ENCODE data around the gene LARP4B.
A peak's percentile ranks its signal among the peaks of the same experiment; 100 is the strongest.

The LARP4B gene

GRCh38 chr10:931326-932318 lies at the start of gene LARP4B:
LARP4B (minus strand) TSS chr10:931705; CDS start chr10:885721, 45,984 bp downstream.
- DNase-seq (ENCODE audit: low read depth, low spot score) = peak; percentile 87

GRCh38 chr10:980468-981093 lies 49.1 kb upstream of the LARP4B start:
- DNase-seq (ENCODE audit: low read depth, low spot score) = no peak

DNA sequence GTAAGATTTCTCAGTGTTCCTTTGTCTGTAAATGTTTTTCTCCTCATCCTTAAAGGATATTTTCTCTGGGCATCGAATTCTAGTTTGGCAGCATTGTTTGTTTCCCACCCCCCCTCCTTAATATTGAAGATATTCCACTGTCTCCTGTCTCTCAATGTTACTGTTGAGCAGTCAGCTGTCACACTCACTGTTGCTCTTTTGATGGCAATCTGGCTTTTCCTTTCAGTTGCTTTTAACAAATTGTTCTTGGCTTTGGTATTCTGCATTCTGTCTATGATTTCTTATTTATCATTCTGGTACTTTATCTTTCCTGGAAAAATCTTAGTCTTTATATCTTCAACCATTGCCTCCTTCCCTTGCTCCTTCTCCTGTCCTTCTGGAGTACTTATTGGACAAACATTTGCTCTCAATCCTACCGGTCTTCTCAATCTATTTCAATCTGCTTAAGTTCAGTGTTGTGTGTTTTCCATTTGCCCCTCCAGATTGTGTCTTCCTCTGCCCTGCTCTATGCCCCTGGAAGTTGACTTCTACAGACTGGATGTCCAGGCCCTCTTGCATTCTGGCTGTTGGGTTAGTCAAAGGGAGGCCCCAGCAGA lies 47.4 kb upstream of the LARP4B start:
- DNase-seq (ENCODE audit: low read depth, low spot score) = no peak

GRCh38 chr10:976316-976715 lies 44.8 kb upstream of the LARP4B start:
- DNase-seq (ENCODE audit: low read depth, low spot score) = no peak

GRCh38 chr10:974785-975074 lies 43.2 kb upstream of the LARP4B start:
- no peak for DNase-seq (ENCODE audit: low read depth, low spot score)

- DNase-seq (ENCODE audit: low read depth, low spot score) = no peak
Measured at GRCh38 chr10:974038-974784, 42.7 kb upstream of the LARP4B start.

DNA sequence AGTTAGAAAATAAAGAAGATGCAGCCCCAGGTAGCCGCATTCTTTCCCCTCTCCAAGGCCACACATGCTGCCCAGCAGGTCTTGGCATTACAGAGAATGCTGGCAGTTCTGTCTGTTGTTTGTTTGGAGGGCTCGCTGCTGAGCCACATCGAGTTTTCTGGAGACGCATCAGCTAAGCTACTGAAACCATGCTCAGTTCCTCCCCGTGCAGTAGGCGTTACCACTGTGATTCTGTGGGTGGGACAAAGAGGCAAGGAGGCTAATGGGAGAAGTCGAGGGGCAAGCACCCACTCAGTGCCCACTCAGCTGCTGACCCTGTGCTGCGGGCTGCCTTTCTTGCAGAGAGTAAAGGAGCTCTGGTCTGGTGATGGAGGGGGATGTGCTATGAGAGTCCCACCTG lies 41.3 kb upstream of the LARP4B start:
- DNase-seq (ENCODE audit: low read depth, low spot score) = no peak

DNA sequence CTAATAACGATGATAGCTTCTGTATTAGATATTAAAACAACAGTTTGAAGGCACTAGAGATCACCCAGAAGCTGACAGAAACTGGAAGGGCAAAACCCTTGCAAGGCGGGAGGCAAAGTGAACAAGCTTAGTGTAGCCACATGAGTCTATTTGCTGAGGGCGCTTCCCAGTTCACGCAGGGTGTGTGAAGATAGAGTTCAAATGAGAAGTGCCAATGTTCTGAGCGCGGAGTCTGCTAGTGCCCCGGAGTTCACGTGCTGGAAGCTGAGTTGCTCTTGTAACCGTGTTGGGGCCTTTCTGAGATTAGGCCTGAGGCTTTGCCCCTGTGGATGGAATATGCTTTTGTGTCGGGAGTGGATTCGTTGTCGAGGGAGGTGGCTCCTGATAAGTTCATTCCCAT lies 40.1 kb upstream of the LARP4B start:
- DNase-seq (ENCODE audit: low read depth, low spot score) = no peak

DNA sequence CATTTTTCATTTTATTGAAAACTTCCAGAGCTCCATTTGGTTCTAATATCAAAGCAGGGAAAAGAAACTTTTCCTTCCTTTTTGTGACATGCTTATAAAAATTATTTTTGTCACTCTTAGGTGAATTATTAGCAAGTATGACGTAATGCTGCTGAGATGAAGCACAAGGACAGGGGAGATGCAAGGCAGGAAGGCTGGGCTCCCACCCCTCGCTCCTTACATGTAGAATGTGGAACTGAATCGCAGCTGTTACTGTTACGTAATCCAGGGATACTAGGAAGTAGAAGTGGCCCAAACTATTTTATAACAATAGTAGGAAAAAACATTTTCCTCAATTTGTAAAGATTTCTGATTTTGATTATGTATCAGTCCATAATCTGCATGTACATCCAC lies 39.6 kb upstream of the LARP4B start:
- no peak for DNase-seq (ENCODE audit: low read depth, low spot score)

DNA sequence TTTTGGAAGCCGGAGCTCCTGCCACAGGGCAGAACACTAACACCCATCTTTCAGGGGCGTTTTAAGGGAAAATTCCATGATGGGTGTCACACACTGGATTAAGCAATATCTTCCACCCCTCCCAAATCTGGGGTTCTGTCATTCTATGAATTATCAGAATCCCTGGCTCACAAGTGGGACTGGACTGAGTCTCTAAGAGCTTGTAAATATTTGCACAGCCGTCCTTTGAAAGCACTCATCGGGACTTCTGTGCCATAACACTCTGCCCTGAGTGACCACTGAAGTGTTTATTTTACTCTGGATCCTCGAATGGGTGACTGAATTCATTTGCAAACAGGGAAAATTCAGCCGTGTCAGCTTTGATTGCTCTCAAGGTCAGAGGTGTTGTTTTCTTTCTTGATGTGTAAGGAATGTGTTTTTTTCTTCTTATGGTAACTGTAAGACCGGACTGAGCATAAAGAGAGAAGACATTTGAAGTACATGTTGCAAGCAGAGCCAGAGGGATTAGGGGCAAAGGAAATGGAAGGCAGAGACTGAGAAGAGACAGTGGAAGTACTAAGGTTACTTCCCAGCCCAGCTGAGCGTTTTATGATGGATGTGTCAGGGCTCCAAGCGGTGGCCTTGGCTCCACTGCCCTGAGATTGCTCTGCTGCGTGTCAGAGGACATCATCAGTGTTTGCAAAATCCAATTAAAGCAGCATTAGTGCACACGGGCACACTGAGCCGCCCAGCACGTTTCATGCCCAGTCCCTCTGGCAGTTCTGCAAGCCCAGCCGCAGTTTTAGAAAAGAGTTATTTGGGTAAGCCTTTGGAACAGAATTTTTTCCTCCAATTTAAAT lies 39.0 kb upstream of the LARP4B start:
- no peak for DNase-seq (ENCODE audit: low read depth, low spot score)

DNA sequence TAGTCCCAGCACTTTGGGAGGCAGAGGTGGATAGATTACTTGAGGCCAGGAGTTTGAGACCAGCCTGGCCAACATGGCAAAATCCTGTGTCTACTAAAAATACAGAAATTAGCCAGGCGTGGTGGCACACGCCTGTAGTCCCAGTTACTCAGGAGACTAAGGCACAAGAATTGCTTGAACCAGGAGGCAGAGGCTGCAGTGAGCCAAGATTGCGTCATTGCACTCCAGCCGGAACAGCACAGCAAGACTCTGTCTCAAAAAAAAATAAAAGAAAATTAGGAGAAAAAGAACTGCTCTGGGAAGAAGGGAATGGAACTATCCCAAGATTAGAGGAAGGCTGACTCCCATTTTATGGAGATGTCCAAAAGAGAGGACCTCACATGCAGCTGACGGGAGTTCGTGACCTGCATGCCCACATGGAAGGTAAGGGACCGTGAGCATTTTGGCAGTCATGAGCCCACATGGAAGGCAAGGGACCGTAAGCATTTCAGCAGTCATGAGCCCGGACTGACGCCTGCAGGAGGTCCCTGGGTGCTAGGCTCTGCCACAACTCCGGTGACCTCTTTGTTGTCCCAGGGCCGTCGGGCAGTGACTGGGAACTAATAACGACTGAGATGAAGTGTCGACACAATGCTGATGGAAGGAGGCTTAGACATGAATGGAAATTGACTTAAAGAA lies 38.1 kb upstream of the LARP4B start:
- no peak for DNase-seq (ENCODE audit: low read depth, low spot score)

DNA sequence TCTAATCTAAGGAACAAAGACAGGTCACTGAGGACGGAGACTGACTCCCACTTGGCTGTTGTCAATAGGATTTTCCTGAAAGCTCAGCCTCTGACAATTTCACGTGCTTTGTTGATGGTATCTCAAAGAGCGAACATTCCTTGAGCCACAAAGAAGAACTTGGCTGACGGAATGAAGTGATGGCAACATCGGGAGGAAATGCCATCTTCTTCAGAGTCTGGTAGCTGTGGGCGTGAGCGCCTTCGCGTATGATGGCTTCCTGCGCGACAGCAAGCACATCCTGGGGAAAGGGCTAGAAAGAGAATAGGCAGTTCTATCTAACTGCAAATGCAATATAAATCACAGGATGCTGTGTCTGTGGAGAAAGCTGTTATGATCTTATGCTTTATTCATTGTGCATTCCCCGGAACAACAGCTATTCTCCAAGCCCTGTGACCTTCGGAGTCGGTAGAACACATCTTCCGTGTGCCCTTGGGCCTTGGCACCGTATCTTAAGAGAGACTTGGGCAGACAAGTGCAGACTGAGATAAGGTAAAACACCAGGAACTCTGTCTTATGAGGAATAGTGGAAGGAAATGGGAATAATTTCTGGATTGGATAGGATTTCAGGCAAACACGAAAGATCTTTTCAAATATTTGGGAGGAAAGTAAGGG lies 37.2 kb upstream of the LARP4B start:
- no peak for DNase-seq (ENCODE audit: low read depth, low spot score)

- DNase-seq (ENCODE audit: low read depth, low spot score) = no peak
Measured at GRCh38 chr10:966466-967235, 35.1 kb upstream of the LARP4B start.

- DNase-seq (ENCODE audit: low read depth, low spot score) = no peak
Measured at GRCh38 chr10:964988-965417, 33.5 kb upstream of the LARP4B start.

DNA sequence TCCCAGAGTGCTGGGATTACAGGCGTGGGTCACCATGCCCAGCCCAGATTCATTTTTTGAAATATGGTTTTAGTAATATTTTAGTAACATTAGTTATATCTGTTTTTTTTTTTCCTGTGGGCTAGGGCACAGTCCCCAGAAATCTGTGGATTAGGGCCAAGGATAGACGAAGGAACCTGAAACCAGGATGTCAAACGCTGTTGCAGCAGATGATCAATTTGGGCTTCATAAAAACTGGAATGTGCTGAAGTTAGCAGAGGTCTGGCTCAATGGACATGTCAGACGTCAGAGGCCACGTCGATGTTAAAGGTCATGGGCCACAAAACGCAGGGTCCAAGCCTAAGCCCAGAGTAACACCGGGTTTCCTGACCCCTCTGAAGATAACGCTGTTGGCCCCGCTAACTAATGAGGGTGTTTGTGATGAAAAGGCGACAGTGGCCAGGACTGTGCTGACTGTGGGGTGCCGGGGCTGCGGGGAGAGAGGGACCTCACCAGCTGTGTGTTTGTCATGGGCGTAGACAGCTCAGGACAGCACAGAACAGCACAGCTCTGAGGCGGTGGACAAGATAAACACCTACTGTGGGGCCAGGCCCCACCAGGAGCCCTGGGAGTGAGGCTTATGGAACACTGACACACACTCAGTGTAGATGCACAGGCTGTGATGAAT lies 32.9 kb upstream of the LARP4B start:
- no peak for DNase-seq (ENCODE audit: low read depth, low spot score)

DNA sequence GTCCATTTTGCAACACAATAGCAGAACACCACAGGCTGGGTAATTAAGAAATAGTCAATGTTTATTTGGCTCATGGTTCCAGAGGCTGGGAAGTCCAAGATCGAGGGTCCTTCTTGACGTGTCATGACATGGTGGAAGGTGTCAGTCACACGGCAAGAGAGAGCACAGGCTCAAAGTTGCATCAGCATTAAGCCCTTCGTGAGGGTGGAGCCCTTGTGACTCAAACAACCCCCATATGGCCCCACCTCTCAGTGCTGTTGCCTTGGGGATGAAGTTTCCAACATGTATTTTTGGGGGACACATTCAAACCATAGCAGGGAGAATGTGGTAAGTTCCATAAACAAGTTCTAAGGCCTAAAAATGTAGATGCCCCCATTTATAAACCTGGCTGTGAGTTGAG lies 32.1 kb upstream of the LARP4B start:
- DNase-seq (ENCODE audit: low read depth, low spot score) = no peak

- DNase-seq (ENCODE audit: low read depth, low spot score) = no peak
Measured at GRCh38 chr10:963186-963585, 31.7 kb upstream of the LARP4B start.

GRCh38 chr10:962342-962741 lies 30.8 kb upstream of the LARP4B start:
- no peak for DNase-seq (ENCODE audit: low read depth, low spot score)

- DNase-seq (ENCODE audit: low read depth, low spot score) = no peak
Measured at GRCh38 chr10:958856-959255, 27.4 kb upstream of the LARP4B start.
